ENCODE data around the gene FAM168A.

The FAM168A gene

GRCh38 chr11:73466643-73467042, 131.3 kb downstream of the FAM168A start:
- Histone ChIP-seq H3K36me3 (ENCODE audit: low read length) (no peaks in the 10 kb centered on the region), H4K20me1 (ENCODE audit: low read depth, low read length) (no peaks in the 10 kb centered on the region), H3K27ac (ENCODE audit: low read depth, low read length) (no peak overlapping the region), H3K9ac (ENCODE audit: low read length) (no peak overlapping the region), H2AFZ (ENCODE audit: low read depth, low read length, severe bottlenecking) (no peak overlapping the region), H3F3A (ENCODE audit: insufficient read depth) (no peaks in the 10 kb centered on the region), H3K27me3 (ENCODE audit: low read length) (no peaks in the 10 kb centered on the region), H3K4me3 (ENCODE audit: insufficient read depth, low read length, poor library complexity, severe bottlenecking) (no peak overlapping the region), H3K4me2 (ENCODE audit: low read depth, low read length, poor library complexity, severe bottlenecking) (no peak overlapping the region), H3K9me2 (replicated peaks; ENCODE audit: insufficient read depth, low read length) (no peaks in the 10 kb centered on the region), H3K79me2 (ENCODE audit: insufficient read depth, low read length) (no peaks in the 10 kb centered on the region), H3K9me3 (ENCODE audit: insufficient read depth, low read length) (no peaks in the 10 kb centered on the region)
- no peak for TF ChIP-seq EZH2phosphoT487 (conservative IDR thresholded peaks at IDR 0.05; ENCODE audit: low read length)
- TF ChIP-seq CTCF (IDR thresholded peaks at IDR 0.05; ENCODE audit: insufficient read depth, low read length, poor library complexity, severe bottlenecking): no peak

- Histone ChIP-seq H2AFZ (ENCODE audit: low read depth, low read length, severe bottlenecking) (no peak overlapping the region), H4K20me1 (ENCODE audit: low read depth, low read length) (no peaks in the 10 kb centered on the region), H3K9me2 (replicated peaks; ENCODE audit: insufficient read depth, low read length) (no peaks in the 10 kb centered on the region), H3K9ac (ENCODE audit: low read length) (no peak overlapping the region), H3K4me2 (ENCODE audit: low read depth, low read length, poor library complexity, severe bottlenecking) (no peak overlapping the region), H3K27ac (ENCODE audit: low read depth, low read length) (no peak overlapping the region), H3K4me3 (ENCODE audit: insufficient read depth, low read length, poor library complexity, severe bottlenecking) (no peak overlapping the region), H3K79me2 (ENCODE audit: insufficient read depth, low read length) (no peaks in the 10 kb centered on the region), H3K36me3 (ENCODE audit: low read length) (no peaks in the 10 kb centered on the region), H3K9me3 (ENCODE audit: insufficient read depth, low read length) (no peaks in the 10 kb centered on the region), H3F3A (ENCODE audit: insufficient read depth) (no peaks in the 10 kb centered on the region), H3K27me3 (ENCODE audit: low read length) (no peaks in the 10 kb centered on the region)
- TF ChIP-seq EZH2phosphoT487 (conservative IDR thresholded peaks at IDR 0.05; ENCODE audit: low read length) (no peak), CTCF (IDR thresholded peaks at IDR 0.05; ENCODE audit: insufficient read depth, low read length, poor library complexity, severe bottlenecking) (no peak)
Observed at GRCh38 chr11:73465871-73466270, 132.0 kb downstream of the FAM168A start.

GRCh38 chr11:73465023-73465675, 132.8 kb downstream of the FAM168A start:
- H3K27me3 ChIP-seq (ENCODE audit: low read length): no peaks in the 10 kb centered on the region
- no peaks in the 10 kb centered on the region for H3F3A ChIP-seq (ENCODE audit: insufficient read depth)
- no peaks in the 10 kb centered on the region for H3K9me2 ChIP-seq (replicated peaks; ENCODE audit: insufficient read depth, low read length)
- H3K4me3 ChIP-seq (ENCODE audit: insufficient read depth, low read length, poor library complexity, severe bottlenecking): no peak overlapping the region
- TF ChIP-seq CTCF (IDR thresholded peaks at IDR 0.05; ENCODE audit: insufficient read depth, low read length, poor library complexity, severe bottlenecking) (no peak), EZH2phosphoT487 (conservative IDR thresholded peaks at IDR 0.05; ENCODE audit: low read length) (no peak)
- no peak overlapping the region for H3K9ac ChIP-seq (ENCODE audit: low read length)
- no peaks in the 10 kb centered on the region for H3K79me2 ChIP-seq (ENCODE audit: insufficient read depth, low read length)
- no peaks in the 10 kb centered on the region for H3K36me3 ChIP-seq (ENCODE audit: low read length)
- H4K20me1 ChIP-seq (ENCODE audit: low read depth, low read length): no peaks in the 10 kb centered on the region
- H2AFZ ChIP-seq (ENCODE audit: low read depth, low read length, severe bottlenecking): no peak overlapping the region
- no peak overlapping the region for H3K4me2 ChIP-seq (ENCODE audit: low read depth, low read length, poor library complexity, severe bottlenecking)
- H3K9me3 ChIP-seq (ENCODE audit: insufficient read depth, low read length): no peaks in the 10 kb centered on the region
- no peak overlapping the region for H3K27ac ChIP-seq (ENCODE audit: low read depth, low read length)
